GM23338 (cell line): ENCODE data around the gene SRSF3. TPM values are rescaled to one million over a fixed set of nuclear protein-coding genes. Genes with fewer than 3 reads are reported as not detected.

ENCODE experiments used
- ATAC-seq: fragments of 200-7000 bp; cut with Tn5 transposase; 3 replicates; pipeline ENCODE4 v1.9.1; 2020
- DNase-seq: peaks from one replicate; pipeline ENCODE4 v3.0.0-alpha.2; 2015; ENCODE audit warnings: low spot score
- H2AFZ ChIP-seq: fragments of 200-600 bp; sonication (generic); 2 replicates; pipeline ENCODE4 v1.8.0; 2016; ENCODE audit warnings: antibody characterized with exemption, mild to moderate bottlenecking, moderate library complexity
- H3F3A ChIP-seq: fragments of 200-600 bp; sonication (generic); replicated peaks from 2 replicates; pipeline ENCODE4 v1.8.0; 2017; ENCODE audit warnings: antibody characterized with exemption, mixed run types, low read depth
- H3K27ac ChIP-seq: fragments of 200-600 bp; sonication (generic); 2 replicates; pipeline ENCODE4 v1.6.1; 2016; ENCODE audit warnings: low read depth
- H3K27me3 ChIP-seq: fragments of 200-600 bp; sonication (generic); 2 replicates; pipeline ENCODE4 v1.8.0; 2016; ENCODE audit warnings: mild to moderate bottlenecking, mixed run types, moderate library complexity; ENCODE audit not compliant: insufficient read depth
- H3K36me3 ChIP-seq: fragments of 200-600 bp; sonication (generic); 2 replicates; pipeline ENCODE4 v1.8.0; 2016; ENCODE audit warnings: mild to moderate bottlenecking; ENCODE audit not compliant: insufficient read depth
- H3K4me1 ChIP-seq: fragments of 200-600 bp; sonication (generic); 2 replicates; pipeline ENCODE4 v1.8.0; 2016; ENCODE audit warnings: mild to moderate bottlenecking, moderate library complexity; ENCODE audit not compliant: insufficient read depth
- H3K4me2 ChIP-seq: fragments of 200-600 bp; sonication (generic); 2 replicates; pipeline ENCODE4 v1.7.1; 2017; ENCODE audit warnings: mixed run types
- H3K4me3 ChIP-seq: fragments of 200-600 bp; sonication (generic); 2 replicates; pipeline ENCODE4 v1.6.1; 2016; ENCODE audit warnings: mixed run types
- H3K79me2 ChIP-seq: fragments of 200-600 bp; sonication (generic); replicated peaks from 2 replicates; pipeline ENCODE4 v1.8.0; 2017; ENCODE audit warnings: mild to moderate bottlenecking; ENCODE audit not compliant: insufficient read depth
- H3K9me2 ChIP-seq: fragments of 200-600 bp; sonication (generic); 2 replicates; pipeline ENCODE4 v1.8.0; 2017; ENCODE audit not compliant: insufficient read depth
- H4K20me1 ChIP-seq: fragments of 200-600 bp; sonication (generic); replicated peaks from 2 replicates; pipeline ENCODE4 v1.8.0; 2017; ENCODE audit warnings: mild to moderate bottlenecking; ENCODE audit not compliant: insufficient read depth
- H3K27ac Mint-ChIP-seq: 2 replicates; pipeline ENCODE4 v1.8.0; 2020; ENCODE audit warnings: inconsistent platforms, mild to moderate bottlenecking, moderate library complexity, mixed read lengths
- H3K27me3 Mint-ChIP-seq: 3 replicates; pipeline ENCODE4 v1.8.0; 2022; ENCODE audit warnings: low read depth, mild to moderate bottlenecking, moderate library complexity, mixed read lengths, inconsistent platforms; ENCODE audit not compliant: insufficient read depth, poor library complexity
- H3K36me3 Mint-ChIP-seq: 3 replicates; pipeline ENCODE4 v1.8.0; 2021; ENCODE audit warnings: low read depth, mild to moderate bottlenecking, inconsistent platforms, moderate library complexity, mixed read lengths
- H3K4me1 Mint-ChIP-seq: 3 replicates; pipeline ENCODE4 v1.8.0; 2020; ENCODE audit warnings: mild to moderate bottlenecking, inconsistent platforms, mixed read lengths
- H3K4me3 Mint-ChIP-seq: 3 replicates; pipeline ENCODE4 v1.8.0; 2021; ENCODE audit warnings: moderate library complexity, mild to moderate bottlenecking, inconsistent platforms, mixed read lengths
- H3K9me3 Mint-ChIP-seq: 3 replicates; pipeline ENCODE4 v1.8.0; 2020; ENCODE audit warnings: moderate library complexity, mild to moderate bottlenecking, inconsistent platforms, mixed read lengths
- CTCF ChIP-seq, 2 experiments: fragments of 200-600 bp in 1 of 2; sonication (generic) in 1 of 2; conservative IDR thresholded peaks; 2 replicates each; pipeline versions ENCODE4 v1.5.1 to v1.6.1; 2016 to 2017; ENCODE audit warnings: antibody characterized with exemption in 2 of 2, low read depth in 2 of 2, mild to moderate bottlenecking in 2 of 2, moderate library complexity in 1 of 2
- POLR2AphosphoS5 ChIP-seq: IDR thresholded peaks from 2 replicates; pipeline ENCODE4 v1.6.1; 2016; ENCODE audit warnings: antibody characterized with exemption, low read depth
- STAT1 ChIP-seq: IDR thresholded peaks from one replicate; pipeline ENCODE4 v1.6.1; 2016; ENCODE audit warnings: antibody characterized with exemption; ENCODE audit not compliant: unreplicated experiment
- ZNF462 ChIP-seq: fragments of 250-450 bp; sonication (Bioruptor Pico); IDR thresholded peaks from 2 replicates; pipeline ENCODE4 v1.5.0; 2020; ENCODE audit warnings: mild to moderate bottlenecking, moderate library complexity
- polyA plus RNA-seq: library from polyadenylated mRNA; unstranded; fragments of >200 nt; fragmentation: Nextera tagmentation; extraction: Ambion mirVana; gene quantifications from 2 replicates; pipeline ENCODE4 v1.2.1, GENCODE V29; 2016
- total RNA-seq: library from RNA; depleted of rRNA; stranded (reverse); fragments of >200 nt; shearing (Covaris generic); gene quantifications from 2 replicates; pipeline ENCODE4 v1.2.3, GENCODE V29; 2014

SRSF3 gene
- total and polyA plus RNA-seq, 2 experiments from 2014 or later, result 436 to 655 TPM

GRCh38 chr6:36649701-36650484 is 55.7 kb downstream of the SRSF3 start:
- peak overlapping the region; percentile 74 for H2AFZ ChIP-seq
- H3K4me1 ChIP-seq, result peaks cover 9% of the 10 kb centered on the region; the same call in 1 of the 2 replicates
- DNase-seq (no peak), ATAC-seq (peak; percentile 25)
- Mint-ChIP-seq H3K27ac (no peak overlapping the region), H3K4me3 (no peak overlapping the region), H3K27me3 (peaks cover 8% of the 10 kb centered on the region), H3K4me1 (peaks cover 10% of the 10 kb centered on the region), H3K9me3 (no peaks in the 10 kb centered on the region), H3K36me3 (no peaks in the 10 kb centered on the region; the same call in 2 of the 3 replicates)
- no peaks in the 10 kb centered on the region for H3K79me2 ChIP-seq
- no peak overlapping the region for H3K4me3 ChIP-seq
- H3K36me3 ChIP-seq, result no peaks in the 10 kb centered on the region
- no peak overlapping the region for H3K27ac ChIP-seq
- no peak for TF ChIP-seq ZNF462 (CRISPR knock-in tag)
- no peak for TF ChIP-seq CTCF (conservative IDR thresholded peaks at IDR 0.05; ENCODE audit: low read depth in 2 of 2)
- no peak for TF ChIP-seq STAT1
- no peak for TF ChIP-seq POLR2AphosphoS5
- no peaks in the 10 kb centered on the region for H3K27me3 ChIP-seq
- H3F3A ChIP-seq, result no peaks in the 10 kb centered on the region
- H4K20me1 ChIP-seq, result no peaks in the 10 kb centered on the region
- no peaks in the 10 kb centered on the region for H3K9me2 ChIP-seq
- H3K4me2 ChIP-seq, result no peak overlapping the region; the same call in 1 of the 2 replicates
